Measurements from ENCODE around the gene STKLD1. TPM values are rescaled to one million over a fixed set of nuclear protein-coding genes. Genes with fewer than 3 reads are reported as not detected.

STKLD1 gene
- total and polyA plus RNA-seq, 8 donors = 0.82 to 6.1 (median 3.4) TPM

- Histone ChIP-seq H3K9me3 (no peaks in the 10 kb centered on the region), H3K4me1 (no peaks in the 10 kb centered on the region), H3K36me3 (peaks cover 0 to 68% of the 10 kb centered on the region in 2 donors), H3K4me3 (no peak overlapping the region), H3K27me3 (no peaks in the 10 kb centered on the region), H3K27ac (no peak overlapping the region)
- intact Hi-C loops (cut with DNase I) = loop anchor here in 1 of 2 donors (10.0 kb wide), 1 partner anchor 81 kb away; no protein-coding TSS in a partner anchor
- DNase-seq (peak in 2 of 4 donors; percentile 54 to 85), ATAC-seq (peak; percentile 85)
- TF ChIP-seq CTCF (IDR thresholded peaks at IDR 0.05) = peak; percentile 37 to 55
These were observed 27.7 kb downstream of the STKLD1 start for GRCh38 chr9:133403766-133404453.

GRCh38 chr9:133404454-133405002, 28.4 kb downstream of the STKLD1 start:
- no peak for TF ChIP-seq CTCF (IDR thresholded peaks at IDR 0.05)
- ATAC-seq = no peak
- intact Hi-C loops (cut with DNase I) = loop anchor here in 1 of 2 donors (10.0 kb wide), 1 partner anchor 80 kb away; no protein-coding TSS in a partner anchor
- no peaks in the 10 kb centered on the region for H3K27me3 ChIP-seq
- H3K36me3 ChIP-seq = peaks cover 0 to 74% of the 10 kb centered on the region in 2 donors
- H3K4me3 ChIP-seq = no peak overlapping the region
- no peak overlapping the region for H3K27ac ChIP-seq
- no peaks in the 10 kb centered on the region for H3K4me1 ChIP-seq
- DNase-seq = peak in 1 of 4 donors; percentile 66
- no peaks in the 10 kb centered on the region for H3K9me3 ChIP-seq

- no peak for TF ChIP-seq CTCF (IDR thresholded peaks at IDR 0.05)
- ATAC-seq (no peak), DNase-seq (no peak)
- no peak overlapping the region for H3K27ac ChIP-seq
- intact Hi-C loops (cut with DNase I) = loop anchor here in 1 of 2 donors (10.0 kb wide), 1 partner anchor 79 kb away; no protein-coding TSS in a partner anchor
- H3K4me1 ChIP-seq = no peaks in the 10 kb centered on the region
- H3K36me3 ChIP-seq = peaks cover 0 to 80% of the 10 kb centered on the region in 2 donors
- H3K27me3 ChIP-seq = no peaks in the 10 kb centered on the region
- H3K9me3 ChIP-seq = no peaks in the 10 kb centered on the region
- no peak overlapping the region for H3K4me3 ChIP-seq
These were observed 29.6 kb downstream of the STKLD1 start for GRCh38 chr9:133405508-133406438.

- peak; percentile 83 to 94 for TF ChIP-seq CTCF (IDR thresholded peaks at IDR 0.05)
- Histone ChIP-seq H3K27ac (no peak overlapping the region), H3K27me3 (no peaks in the 10 kb centered on the region), H3K9me3 (no peaks in the 10 kb centered on the region), H3K4me1 (no peaks in the 10 kb centered on the region), H3K36me3 (peaks cover 0 to 88% of the 10 kb centered on the region in 2 donors), H3K4me3 (no peak overlapping the region)
- ATAC-seq (peak; percentile 92), DNase-seq (peak; percentile 46 to 93 (median 72))
- intact Hi-C loops (cut with DNase I) = loop anchor here in 1 of 2 donors (10.0 kb wide), 1 partner anchor 78 kb away; no protein-coding TSS in a partner anchor
These were observed 30.5 kb downstream of the STKLD1 start for GRCh38 chr9:133406480-133407307.
